GM12873 (cell line): Measurements from ENCODE around the gene ITSN1.

Experiments
- TF ChIP-seq, protein P1 (sequence below): IDR thresholded peaks from 2 replicates; pipeline ENCODE4 v1.5.1; 2012; ENCODE audit warnings: low read depth, mild to moderate bottlenecking, moderate library complexity, low read length, control low read depth; ENCODE audit not compliant: insufficient read depth; ENCODE audit errors: missing control alignments

The ITSN1 gene

DNA sequence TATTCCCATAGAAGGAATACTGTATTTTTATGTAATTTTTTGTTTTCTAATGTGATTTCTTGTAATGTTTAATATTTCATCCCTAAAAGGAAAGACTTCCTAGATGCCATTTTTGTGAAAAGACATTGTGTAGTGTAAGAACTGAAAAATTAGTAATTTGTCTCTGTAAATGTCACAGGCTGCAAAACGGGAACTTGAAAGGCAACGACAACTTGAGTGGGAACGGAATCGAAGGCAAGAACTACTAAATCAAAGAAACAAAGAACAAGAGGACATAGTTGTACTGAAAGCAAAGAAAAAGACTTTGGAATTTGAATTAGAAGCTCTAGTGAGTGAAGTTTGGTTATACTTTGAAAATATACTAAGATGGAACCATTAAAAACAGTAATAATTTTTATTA is 132.2 kb downstream of the ITSN1 start:
- TF ChIP-seq, protein P1, sequence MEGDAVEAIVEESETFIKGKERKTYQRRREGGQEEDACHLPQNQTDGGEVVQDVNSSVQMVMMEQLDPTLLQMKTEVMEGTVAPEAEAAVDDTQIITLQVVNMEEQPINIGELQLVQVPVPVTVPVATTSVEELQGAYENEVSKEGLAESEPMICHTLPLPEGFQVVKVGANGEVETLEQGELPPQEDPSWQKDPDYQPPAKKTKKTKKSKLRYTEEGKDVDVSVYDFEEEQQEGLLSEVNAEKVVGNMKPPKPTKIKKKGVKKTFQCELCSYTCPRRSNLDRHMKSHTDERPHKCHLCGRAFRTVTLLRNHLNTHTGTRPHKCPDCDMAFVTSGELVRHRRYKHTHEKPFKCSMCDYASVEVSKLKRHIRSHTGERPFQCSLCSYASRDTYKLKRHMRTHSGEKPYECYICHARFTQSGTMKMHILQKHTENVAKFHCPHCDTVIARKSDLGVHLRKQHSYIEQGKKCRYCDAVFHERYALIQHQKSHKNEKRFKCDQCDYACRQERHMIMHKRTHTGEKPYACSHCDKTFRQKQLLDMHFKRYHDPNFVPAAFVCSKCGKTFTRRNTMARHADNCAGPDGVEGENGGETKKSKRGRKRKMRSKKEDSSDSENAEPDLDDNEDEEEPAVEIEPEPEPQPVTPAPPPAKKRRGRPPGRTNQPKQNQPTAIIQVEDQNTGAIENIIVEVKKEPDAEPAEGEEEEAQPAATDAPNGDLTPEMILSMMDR, result no peak

DNA sequence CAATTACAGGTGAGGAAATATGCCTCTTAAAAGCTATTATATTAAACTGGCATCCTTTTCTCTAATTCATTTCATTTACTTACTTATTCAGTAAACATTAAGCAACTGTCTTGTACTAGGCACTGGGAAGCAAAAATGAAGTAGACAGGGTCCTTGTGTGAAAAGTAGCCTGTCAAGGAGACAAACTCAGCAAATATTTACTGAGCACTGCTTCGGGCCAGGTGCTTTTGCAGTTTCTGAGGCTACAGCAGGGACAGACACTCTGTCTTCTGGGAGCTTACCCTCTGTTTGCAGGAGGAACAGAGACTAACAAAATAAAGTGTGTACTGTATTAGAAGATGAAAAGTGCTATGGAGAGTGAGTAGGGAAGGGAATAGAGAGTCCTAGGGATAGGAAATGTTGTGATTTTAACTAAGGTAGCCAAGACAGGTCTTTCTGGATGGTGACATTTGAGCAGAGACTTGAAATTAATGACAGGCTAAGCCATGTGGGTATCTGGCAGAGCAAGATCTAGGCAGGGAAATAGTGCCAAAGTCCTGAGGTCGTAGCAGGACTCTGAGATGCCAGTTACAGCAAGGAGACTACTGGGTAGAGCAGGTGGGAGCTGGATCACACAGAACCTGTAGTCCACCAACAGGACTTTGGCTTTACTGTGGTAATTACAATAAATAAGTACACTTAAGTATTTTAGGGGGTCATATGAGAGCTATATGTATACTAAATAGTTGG is 133.0 kb downstream of the ITSN1 start:
- TF ChIP-seq, protein P1, result no peak

DNA sequence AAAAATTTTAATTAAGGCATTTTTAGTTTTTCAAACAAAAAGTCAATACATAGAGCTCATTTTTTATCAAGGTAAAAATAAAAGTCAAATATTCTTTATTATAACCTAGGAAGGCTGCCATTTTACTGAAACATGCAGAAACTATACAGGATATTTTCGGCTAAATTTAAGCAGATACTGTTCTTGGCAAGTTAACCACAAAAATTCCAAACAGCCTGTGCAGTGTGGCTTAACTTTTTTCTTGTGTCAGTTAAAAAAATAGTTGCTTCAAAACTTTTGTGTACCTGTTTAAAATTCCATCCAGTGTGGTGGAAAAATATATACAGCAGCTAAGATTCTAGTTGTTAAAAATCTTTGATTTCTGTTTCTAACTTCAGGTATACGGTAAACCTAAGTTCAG is 138.3 kb downstream of the ITSN1 start:
- TF ChIP-seq, protein P1, result no peak

DNA sequence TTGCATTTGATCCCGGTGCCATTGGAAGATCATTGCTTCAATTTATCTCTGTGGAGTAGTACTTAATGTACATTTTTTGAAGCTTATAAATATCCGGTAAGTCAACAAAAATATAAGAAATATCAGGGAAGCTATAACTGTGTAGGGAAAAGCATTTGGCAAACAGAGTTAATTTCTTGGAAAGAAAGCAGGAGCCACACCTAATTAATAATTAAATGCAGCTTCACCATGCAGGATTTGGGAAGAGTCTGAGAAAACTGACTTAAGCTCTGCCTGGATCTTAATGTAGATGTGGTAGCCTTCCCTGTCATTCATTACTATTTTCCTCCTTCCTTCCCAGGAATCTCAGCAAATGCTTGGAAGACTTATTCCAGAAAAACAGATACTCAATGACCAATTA is 138.8 kb downstream of the ITSN1 start:
- TF ChIP-seq, protein P1, result no peak

DNA sequence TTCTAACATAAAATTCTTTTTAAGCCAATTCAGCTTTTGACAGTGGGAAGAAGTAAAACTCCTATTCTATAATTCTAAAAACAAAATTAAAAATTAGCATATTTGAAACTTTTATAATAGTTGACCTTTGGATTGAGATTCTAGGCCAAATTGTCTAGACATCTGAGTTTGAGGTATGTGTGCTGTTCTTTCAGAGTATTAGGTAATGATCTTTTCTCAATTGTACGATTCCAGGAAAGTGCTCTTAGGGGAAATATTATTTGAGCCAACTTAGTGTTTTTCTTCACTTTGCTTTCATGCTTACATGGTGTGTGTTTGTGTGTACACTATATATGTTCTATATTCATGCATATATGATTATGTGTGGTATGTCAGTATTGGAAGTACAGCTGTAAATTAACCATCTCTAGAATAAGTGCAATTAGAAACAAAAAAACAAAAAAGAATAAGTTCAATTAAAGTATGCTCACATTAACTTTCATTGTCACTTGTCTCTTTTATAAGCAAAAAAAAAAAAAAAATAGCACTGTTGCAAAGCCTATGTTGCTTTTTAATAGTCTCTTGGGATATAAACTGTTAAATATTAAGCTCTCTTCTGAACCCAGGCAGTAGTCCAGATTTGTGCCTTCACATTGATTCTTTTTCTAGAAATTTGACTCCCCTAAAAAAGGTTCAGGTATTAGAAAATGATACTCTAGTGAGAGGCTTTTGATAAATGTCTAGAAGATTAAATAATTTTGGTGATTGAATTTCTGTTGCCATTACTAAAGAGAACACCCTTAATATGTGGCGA is 141.1 kb downstream of the ITSN1 start:
- TF ChIP-seq, protein P1, result no peak

DNA sequence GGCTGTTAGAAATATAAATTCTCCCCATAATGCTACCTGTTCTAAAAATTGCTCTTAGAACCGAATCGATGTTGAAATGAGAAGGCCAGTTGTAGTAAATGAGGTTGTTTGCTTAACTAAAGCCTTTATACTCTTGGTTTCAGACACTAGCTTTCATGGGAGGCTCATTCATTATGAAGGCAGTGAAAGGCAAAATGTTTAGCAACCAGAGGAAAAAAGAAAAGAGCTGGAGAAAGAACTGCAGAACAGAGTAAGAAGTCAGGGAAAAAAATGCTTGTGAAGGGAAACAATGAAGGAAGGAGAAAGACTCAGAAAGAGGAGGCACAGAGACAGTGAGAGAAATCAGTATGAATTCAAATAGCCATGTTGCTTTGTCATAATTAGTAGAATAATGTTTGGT is 145.1 kb downstream of the ITSN1 start:
- TF ChIP-seq, protein P1, result no peak

DNA sequence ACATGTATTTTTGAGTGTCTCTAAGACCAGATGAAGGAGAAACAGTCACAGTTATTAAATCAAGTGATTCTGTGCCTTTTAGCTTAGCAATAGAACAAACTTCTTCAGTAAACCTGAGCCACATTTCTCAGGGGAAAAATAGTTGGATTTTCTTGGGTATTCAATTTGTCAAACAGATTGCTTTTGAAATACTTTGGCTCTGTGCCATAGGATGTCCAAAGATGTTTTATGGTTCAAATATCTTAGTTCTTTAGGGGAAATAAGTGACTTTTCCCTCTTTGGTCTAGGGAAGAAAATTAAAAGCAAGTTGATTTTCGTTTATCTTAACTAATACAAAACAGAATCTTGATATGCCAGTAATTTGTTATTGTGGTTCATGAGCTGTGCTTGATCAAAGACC is 147.4 kb downstream of the ITSN1 start:
- TF ChIP-seq, protein P1, result no peak
